Measurements from ENCODE around the gene DLK2.

Gene DLK2

DNA sequence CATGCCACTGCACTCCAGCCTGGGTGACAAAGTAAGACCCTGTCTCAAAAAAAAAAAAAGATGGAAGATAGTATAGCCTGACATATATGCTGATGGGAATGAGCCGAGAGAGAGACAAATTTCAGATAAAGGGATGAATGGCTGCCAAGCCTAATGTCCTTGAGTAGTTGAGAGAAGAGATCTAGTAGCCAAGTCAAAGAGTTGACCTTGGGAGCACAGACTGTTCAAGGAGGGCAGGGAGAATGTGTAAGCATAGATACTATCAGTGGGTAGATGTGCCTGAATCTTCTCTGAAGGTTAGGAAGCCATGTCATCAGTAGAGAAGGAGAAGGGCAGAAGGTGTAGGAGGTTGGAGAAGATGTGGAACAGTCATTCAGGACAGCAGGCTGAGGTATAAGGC lies 48.1 kb downstream of the DLK2 start:
- intact Hi-C loops (cut with DNase I): no loop called here

DNA sequence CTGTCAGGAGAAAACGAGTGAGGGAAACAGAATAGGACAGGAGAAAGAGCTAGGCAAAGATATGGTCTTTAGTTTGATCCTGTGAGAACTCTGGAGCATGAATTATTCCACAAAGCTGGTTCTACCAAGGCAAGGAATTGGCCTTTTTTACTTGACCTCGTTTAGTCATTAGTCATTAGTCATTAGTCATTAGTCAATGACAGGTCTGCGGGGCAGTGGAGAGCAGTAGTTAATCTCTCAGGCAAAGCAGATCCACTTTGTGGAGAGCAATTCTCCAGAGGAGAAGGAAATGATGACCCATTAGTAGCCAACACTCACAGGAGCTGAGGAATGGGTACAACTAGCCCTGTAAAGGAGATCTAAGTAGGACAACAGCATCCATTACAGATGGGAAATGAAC lies 50.0 kb downstream of the DLK2 start:
- DNase-seq: no peak
- intact Hi-C loops (cut with DNase I): no loop called here

More for the DNA sequence above, 48.1 kb downstream of the DLK2 start:
- no peak for DNase-seq

DNA sequence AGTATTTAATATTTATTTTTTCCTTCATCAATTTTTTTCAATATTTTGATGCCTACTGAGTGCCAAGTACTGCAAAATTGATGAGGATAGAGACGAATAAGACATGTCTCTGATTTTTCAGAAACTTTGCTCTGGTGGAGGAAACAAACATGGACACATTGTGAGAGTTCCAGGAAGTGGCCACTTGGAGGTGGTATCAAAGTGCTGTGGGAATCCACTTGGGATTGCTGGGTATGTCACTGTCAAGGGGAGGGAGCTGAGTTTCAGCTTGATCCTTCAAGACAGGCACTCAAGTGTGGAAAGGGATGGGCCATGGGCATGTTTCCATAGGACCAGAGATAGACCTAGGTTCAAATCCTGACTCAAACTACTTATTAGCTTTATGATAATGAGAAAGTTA lies 52.5 kb downstream of the DLK2 start:
- intact Hi-C loops (cut with DNase I): no loop called here
- no peak for DNase-seq

DNA sequence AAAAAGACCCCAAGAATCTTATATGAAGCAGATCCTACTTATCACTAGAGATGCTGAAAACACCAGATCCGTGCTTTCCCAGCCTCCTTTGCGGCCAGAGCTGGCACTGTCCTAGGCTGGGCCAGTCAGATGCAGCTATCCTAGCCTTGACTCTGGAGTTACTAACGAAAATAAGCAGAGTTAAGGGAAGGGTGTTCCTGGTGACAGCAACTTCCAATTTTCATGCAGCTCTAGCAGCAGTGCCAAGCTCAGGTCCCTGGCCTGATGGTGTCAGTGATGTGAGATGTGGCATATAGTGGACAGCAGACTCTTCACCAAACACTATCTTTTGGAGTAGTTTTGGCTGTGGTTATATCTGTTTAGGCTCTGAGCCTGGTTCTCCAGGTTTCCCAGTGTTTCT lies 53.6 kb downstream of the DLK2 start:
- no peak for DNase-seq
- intact Hi-C loops (cut with DNase I): no loop called here
